Keratinocyte (primary cell): ENCODE measurements around the gene POLA1. TPM values are rescaled to one million over a fixed set of nuclear protein-coding genes. Genes with fewer than 3 reads are reported as not detected.

Experiments used
- DNase-seq: peaks from one replicate; pipeline ENCODE4 v3.0.0-alpha.2; 2011; ENCODE audit warnings: low read depth, missing footprints, low spot score
- FAIRE-seq: peaks from 2 replicates; lab custom pipeline; 2011; peaks lifted over from hg19 to GRCh38; lab: Jason Lieb, UNC
- H2AFZ ChIP-seq: 2 replicates; pipeline ENCODE4 v1.6.0; 2012; ENCODE audit warnings: low read length, control low read depth, inconsistent platforms; ENCODE audit not compliant: control insufficient read depth
- H3K27ac ChIP-seq: 2 replicates; pipeline ENCODE4 v1.5.1; 2011; ENCODE audit warnings: low read length; ENCODE audit not compliant: control insufficient read depth, insufficient read depth
- H3K27me3 ChIP-seq: 3 replicates; pipeline ENCODE4 v1.6.0; 2011; ENCODE audit warnings: low read length; ENCODE audit not compliant: control insufficient read depth, insufficient read depth; ENCODE audit errors: extremely low read depth
- H3K36me3 ChIP-seq, 2 experiments: 2 replicates in 1 of 2; 3 replicates in 1 of 2; pipeline ENCODE4 v1.5.1; 2011; ENCODE audit warnings: low read length in 2 of 2, mild to moderate bottlenecking in 1 of 2; ENCODE audit not compliant: control insufficient read depth in 2 of 2, insufficient read depth in 2 of 2; ENCODE audit errors: extremely low read depth in 1 of 2
- H3K4me1 ChIP-seq: 3 replicates; pipeline ENCODE4 v1.5.1; 2011; ENCODE audit warnings: low read length; ENCODE audit not compliant: control insufficient read depth, insufficient read depth; ENCODE audit errors: extremely low read depth
- H3K4me2 ChIP-seq: 3 replicates; pipeline ENCODE4 v1.6.0; 2011; ENCODE audit warnings: low read depth, low read length; ENCODE audit not compliant: control insufficient read depth, insufficient read depth; ENCODE audit errors: extremely low read depth
- H3K4me3 ChIP-seq, 3 experiments: fragments of 200-600 bp in 1 of 3; sonication (generic) in 1 of 3; 2 replicates in 2 of 3; 3 replicates in 1 of 3; pipeline ENCODE4 v1.5.1; 2011 to 2016; ENCODE audit warnings: low read length in 3 of 3, mild to moderate bottlenecking in 3 of 3, control low read depth in 2 of 3, inconsistent platforms in 1 of 3, low read depth in 1 of 3, mixed read lengths in 1 of 3, mixed run types in 1 of 3, moderate library complexity in 1 of 3; ENCODE audit not compliant: control insufficient read depth in 2 of 3, insufficient read depth in 2 of 3; ENCODE audit errors: extremely low read depth in 1 of 3
- H3K79me2 ChIP-seq: 2 replicates; pipeline ENCODE4 v1.6.0; 2012; ENCODE audit warnings: low read length; ENCODE audit not compliant: control insufficient read depth, insufficient read depth
- H3K9ac ChIP-seq: 3 replicates; pipeline ENCODE4 v1.6.0; 2011; ENCODE audit warnings: low read length; ENCODE audit not compliant: control insufficient read depth, insufficient read depth; ENCODE audit errors: extremely low read depth
- H3K9me1 ChIP-seq: 3 replicates; pipeline ENCODE4 v1.6.0; 2011; ENCODE audit warnings: low read length; ENCODE audit not compliant: control insufficient read depth, insufficient read depth; ENCODE audit errors: extremely low read depth
- H3K9me3 ChIP-seq: 2 replicates; pipeline ENCODE4 v1.5.1; 2012; ENCODE audit warnings: low read depth, low read length; ENCODE audit not compliant: control insufficient read depth
- H4K20me1 ChIP-seq: 3 replicates; pipeline ENCODE4 v1.6.0; 2011; ENCODE audit warnings: low read length; ENCODE audit not compliant: control insufficient read depth, insufficient read depth; ENCODE audit errors: extremely low read depth
- CTCF ChIP-seq, 3 experiments: IDR thresholded peaks in 1 of 3; conservative IDR thresholded peaks in 1 of 3; optimal IDR thresholded peaks in 1 of 3; 2 replicates in 2 of 3; 3 replicates in 1 of 3; pipeline versions ENCODE3 to v1.5.1; 2011; ENCODE audit warnings: low read length in 3 of 3, mild to moderate bottlenecking in 3 of 3, moderate library complexity in 2 of 3, control low read depth in 1 of 3, inconsistent platforms in 1 of 3; ENCODE audit not compliant: insufficient read depth in 2 of 3; ENCODE audit errors: extremely low read depth in 1 of 3
- EZH2 ChIP-seq: IDR thresholded peaks from one replicate; pipeline ENCODE4 v1.6.1; 2012; ENCODE audit warnings: inconsistent platforms, mild to moderate bottlenecking, low read length, moderate library complexity
- dilution Hi-C: fragments of 300-500 bp; cut with MboI; formaldehyde crosslinking; loops from one replicate; pipeline ENCODE4 v1.7.0; 2020; ENCODE audit warnings: low sequenced_read_pairs; ENCODE audit not compliant: extremely low pct_ligation_motif_present
- polyA plus RNA-seq, 5 experiments: library from polyadenylated mRNA; depleted of rRNA in 3 of 5; stranded (reverse) in 3 of 5; stranded (forward) in 1 of 5; unstranded in 1 of 5; fragments of >200 nt; gene quantifications; 1 replicate in 1 of 5; 2 replicates in 3 of 5; 3 replicates in 1 of 5; pipeline versions ENCODE4 v1.2.1 to v1.2.3, GENCODE V29; 2011 to 2012; ENCODE audit warnings: missing spikeins in 2 of 5, low read depth in 1 of 5, low replicate concordance in 1 of 5

POLA1 gene
- polyA plus RNA-seq, 1 donor (not counting 4 experiments of a cell fraction or from before 2014, with no cell fraction given): 3.9 TPM

GRCh38 chrX:24692305-24692704 lies 1.4 kb upstream of the POLA1 start:
- no peak overlapping the region for H2AFZ ChIP-seq
- DNase-seq (no peak), FAIRE-seq (no peak)
- H3K36me3 ChIP-seq: peaks cover 0 to 3% of the 10 kb centered on the region in 2 experiments
- H3K4me1 ChIP-seq: no peaks in the 10 kb centered on the region
- H4K20me1 ChIP-seq: no peaks in the 10 kb centered on the region
- no peaks in the 10 kb centered on the region for H3K9me1 ChIP-seq
- H3K79me2 ChIP-seq: peaks cover 27% of the 10 kb centered on the region
- no peaks in the 10 kb centered on the region for H3K9me3 ChIP-seq
- H3K27me3 ChIP-seq: no peaks in the 10 kb centered on the region
- no peak overlapping the region for H3K9ac ChIP-seq
- no peak overlapping the region for H3K4me2 ChIP-seq
- TF ChIP-seq CTCF (optimal IDR thresholded peaks at IDR 0.05 in 1 of 3, IDR thresholded peaks at IDR 0.05 in 1 of 3, conservative IDR thresholded peaks at IDR 0.05 in 1 of 3; ENCODE audit: extremely low read depth in 1 of 3, insufficient read depth in 2 of 3, low read length in 3 of 3) (no peak), EZH2 (no peak)
- no peak overlapping the region for H3K4me3 ChIP-seq
- no peak overlapping the region for H3K27ac ChIP-seq
- dilution Hi-C loops: no loop called here

- FAIRE-seq (no peak), DNase-seq (no peak)
- peak overlapping the region; percentile 72 for H3K4me2 ChIP-seq
- TF ChIP-seq CTCF (optimal IDR thresholded peaks at IDR 0.05 in 1 of 3, IDR thresholded peaks at IDR 0.05 in 1 of 3, conservative IDR thresholded peaks at IDR 0.05 in 1 of 3; ENCODE audit: extremely low read depth in 1 of 3, insufficient read depth in 2 of 3, low read length in 3 of 3) (no peak), EZH2 (no peak)
- no peaks in the 10 kb centered on the region for H3K4me1 ChIP-seq
- no peaks in the 10 kb centered on the region for H4K20me1 ChIP-seq
- H3K27me3 ChIP-seq: no peaks in the 10 kb centered on the region
- no peaks in the 10 kb centered on the region for H3K9me3 ChIP-seq
- dilution Hi-C loops: no loop called here
- no peak overlapping the region for H2AFZ ChIP-seq
- H3K79me2 ChIP-seq: peaks cover 29% of the 10 kb centered on the region
- no peak overlapping the region for H3K27ac ChIP-seq
- H3K9ac ChIP-seq: no peak overlapping the region
- H3K36me3 ChIP-seq: peaks cover 0 to 3% of the 10 kb centered on the region in 2 experiments
- H3K9me1 ChIP-seq: no peaks in the 10 kb centered on the region
- peak overlapping the region in 2 of 3 experiments; percentile 52 to 76 for H3K4me3 ChIP-seq
These were observed 1.1 kb downstream of the POLA1 start for GRCh38 chrX:24694825-24695224.
